Esophagus squamous epithelium (tissue), 5 donors: Measurements from ENCODE around the gene ERN1. TPM values are rescaled to one million over a fixed set of nuclear protein-coding genes. Genes with fewer than 3 reads are reported as not detected.
A peak's percentile ranks its signal among the peaks of the same experiment; 100 is the strongest.

ENCODE experiments used
- DNase-seq: peaks from one replicate; lab custom pipeline; 2025; lab: John Stamatoyannopoulos, UW
- H3K27ac ChIP-seq, 4 donors: fragments of 200-600 bp; sonication (generic); one replicate each; pipeline ENCODE4 v1.5.1; 2016 to 2019; ENCODE audit warnings: mild to moderate bottlenecking in 1 of 4
- H3K27me3 ChIP-seq, 4 donors: fragments of 200-600 bp; sonication (generic); 1 replicate in 3 of 4; 2 replicates in 1 of 4; pipeline versions ENCODE4 v1.5.1 to v1.6.0; 2017 to 2021; ENCODE audit warnings: antibody characterized with exemption in 1 of 4
- H3K36me3 ChIP-seq, 3 donors: fragments of 200-600 bp; sonication (generic); one replicate each; pipeline ENCODE4 v1.5.1; 2016 to 2019
- H3K4me1 ChIP-seq, 3 donors: fragments of 200-600 bp; sonication (generic); one replicate each; pipeline ENCODE4 v1.5.1; 2017 to 2019
- H3K4me3 ChIP-seq, 4 donors: fragments of 200-600 bp; sonication (generic); 1 replicate in 3 of 4; 2 replicates in 1 of 4; pipeline ENCODE4 v1.5.1; 2016 to 2019; ENCODE audit warnings: mild to moderate bottlenecking in 2 of 4, moderate library complexity in 1 of 4
- H3K9me3 ChIP-seq, 3 donors: fragments of 200-600 bp; sonication (generic); one replicate each; pipeline ENCODE4 v1.5.1; 2016 to 2019
- POLR2A ChIP-seq, 4 donors: fragments of 450-650 bp; IDR thresholded peaks; one replicate each; pipeline ENCODE4 v1.6.1; 2017; ENCODE audit warnings: antibody characterized with exemption in 4 of 4, mild to moderate bottlenecking in 4 of 4, moderate library complexity in 3 of 4
- WGBS, 2 donors: methylation state at CpG; one replicate each; pipeline ENCODE4 v1.1.5; 2018; 5-methylcytosine and 5-hydroxymethylcytosine counted together
- intact Hi-C: fragments of 100-400 bp; cut with DNase I; formaldehyde crosslinking; loops from one replicate; pipeline ENCODE4 v1.15.0; 2022
- total RNA-seq, 4 donors: library from RNA; depleted of rRNA; stranded (reverse); fragments of >200 nt; gene quantifications; one replicate each; pipeline ENCODE4 v1.1.0, GENCODE V29; 2016
- TF ChIP-seq, protein P1 (sequence below), 6 experiments: fragments of 450-650 bp in 4 of 6; fragments of 200-600 bp in 2 of 6; sonication (generic) in 2 of 6; IDR thresholded peaks; one replicate each; pipeline ENCODE4 v1.5.1; 2016 to 2019; ENCODE audit warnings: antibody characterized with exemption in 6 of 6, mild to moderate bottlenecking in 4 of 6, moderate library complexity in 4 of 6
- donor health status: DM: yes; HTN: yes; CAD: no.

ERN1 gene
- total RNA-seq, 4 donors from 2014 or later, result 9.2 to 19.1 (median 15.1) TPM

DNA sequence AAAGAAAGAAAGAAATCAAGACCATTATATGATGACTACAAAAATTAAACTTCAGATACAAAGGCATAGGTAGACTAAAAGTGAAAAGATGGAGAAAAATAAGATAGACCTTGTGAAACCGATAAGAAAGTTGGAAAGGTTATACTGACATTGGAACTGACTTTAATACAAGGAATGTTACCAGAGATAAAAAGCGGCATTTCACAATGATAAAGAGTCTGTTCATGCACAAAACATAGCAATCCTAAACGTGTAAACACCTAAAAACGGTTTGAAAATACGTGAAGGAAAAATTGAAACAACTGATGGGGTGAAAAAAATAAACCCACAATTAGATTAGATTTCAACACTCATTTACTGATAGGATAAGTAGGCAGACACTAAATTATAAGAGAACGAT lies 9.6 kb upstream of the ERN1 start:
- no peak for DNase-seq
- H3K4me1 ChIP-seq, result peaks cover 0 to under 1% (median 0%) of the 10 kb centered on the region in 3 donors
- no peaks in the 10 kb centered on the region for H3K9me3 ChIP-seq
- no peak overlapping the region for H3K4me3 ChIP-seq
- H3K36me3 ChIP-seq, result no peaks in the 10 kb centered on the region
- no peaks in the 10 kb centered on the region for H3K27me3 ChIP-seq
- no peak for TF ChIP-seq POLR2A (IDR thresholded peaks at IDR 0.05)
- TF ChIP-seq, protein P1, sequence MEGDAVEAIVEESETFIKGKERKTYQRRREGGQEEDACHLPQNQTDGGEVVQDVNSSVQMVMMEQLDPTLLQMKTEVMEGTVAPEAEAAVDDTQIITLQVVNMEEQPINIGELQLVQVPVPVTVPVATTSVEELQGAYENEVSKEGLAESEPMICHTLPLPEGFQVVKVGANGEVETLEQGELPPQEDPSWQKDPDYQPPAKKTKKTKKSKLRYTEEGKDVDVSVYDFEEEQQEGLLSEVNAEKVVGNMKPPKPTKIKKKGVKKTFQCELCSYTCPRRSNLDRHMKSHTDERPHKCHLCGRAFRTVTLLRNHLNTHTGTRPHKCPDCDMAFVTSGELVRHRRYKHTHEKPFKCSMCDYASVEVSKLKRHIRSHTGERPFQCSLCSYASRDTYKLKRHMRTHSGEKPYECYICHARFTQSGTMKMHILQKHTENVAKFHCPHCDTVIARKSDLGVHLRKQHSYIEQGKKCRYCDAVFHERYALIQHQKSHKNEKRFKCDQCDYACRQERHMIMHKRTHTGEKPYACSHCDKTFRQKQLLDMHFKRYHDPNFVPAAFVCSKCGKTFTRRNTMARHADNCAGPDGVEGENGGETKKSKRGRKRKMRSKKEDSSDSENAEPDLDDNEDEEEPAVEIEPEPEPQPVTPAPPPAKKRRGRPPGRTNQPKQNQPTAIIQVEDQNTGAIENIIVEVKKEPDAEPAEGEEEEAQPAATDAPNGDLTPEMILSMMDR (IDR thresholded peaks at IDR 0.05), result no peak
- WGBS, 2 donors, result 80 to 81% methylated on average over 6 of the region's 6 CpGs
- intact Hi-C loops, result loop anchor here (10.0 kb wide), 1 partner anchor 225 kb away; the partner anchor contains the start of genes CSHL1 and GH1
- no peak overlapping the region for H3K27ac ChIP-seq

DNA sequence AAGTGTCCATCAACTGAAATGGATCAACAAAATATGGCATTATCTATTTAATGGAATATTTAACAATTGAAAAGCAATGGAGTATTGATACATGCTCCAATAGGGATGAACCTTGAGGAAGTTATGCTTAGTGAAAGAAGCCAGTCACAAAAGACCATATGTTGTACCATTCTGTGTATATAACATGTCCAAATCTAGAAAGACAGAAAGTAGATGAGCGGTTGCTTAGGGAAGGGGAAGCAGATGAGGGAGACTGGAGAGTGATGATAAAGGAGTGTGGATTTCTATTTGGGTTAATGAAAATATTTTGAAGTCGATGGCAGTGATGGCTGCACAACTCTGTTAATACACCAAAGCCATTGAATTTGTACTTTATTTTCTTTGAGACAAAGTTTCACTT lies 8.5 kb upstream of the ERN1 start:
- DNase-seq, result no peak
- Histone ChIP-seq H3K9me3 (no peaks in the 10 kb centered on the region), H3K4me3 (no peak overlapping the region), H3K4me1 (no peaks in the 10 kb centered on the region), H3K36me3 (no peaks in the 10 kb centered on the region), H3K27me3 (no peaks in the 10 kb centered on the region), H3K27ac (no peak overlapping the region)
- 76 to 80% methylated on average over 2 of the region's 2 CpGs for WGBS, 2 donors
- TF ChIP-seq POLR2A (IDR thresholded peaks at IDR 0.05), result no peak
- TF ChIP-seq, protein P1 (IDR thresholded peaks at IDR 0.05), result no peak
- intact Hi-C loops, result loop anchor here (10.0 kb wide), 1 partner anchor 224 kb away; the partner anchor contains the start of genes CSHL1 and GH1

DNA sequence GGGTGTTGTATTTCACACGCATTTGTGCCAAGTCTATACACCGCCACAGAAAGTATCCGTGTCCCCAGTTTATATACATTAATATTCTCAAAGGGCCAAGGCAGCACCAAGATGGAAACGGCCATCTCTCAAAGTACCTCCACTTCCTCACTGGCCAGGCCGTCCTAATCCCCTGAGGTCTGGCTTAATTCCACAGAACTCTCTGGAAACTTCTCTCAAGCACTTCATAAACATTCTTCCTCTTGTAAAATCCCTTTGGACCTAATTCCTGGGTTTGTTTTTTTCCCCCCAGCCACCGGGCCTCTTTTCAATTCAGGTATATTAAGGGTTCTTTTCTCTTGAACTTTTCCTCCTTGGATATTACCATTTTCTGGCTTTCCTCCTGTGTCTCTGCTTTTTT lies 5.1 kb upstream of the ERN1 start:
- 58 to 59% methylated on average over 6 of the region's 6 CpGs for WGBS, 2 donors
- Histone ChIP-seq H3K27me3 (no peaks in the 10 kb centered on the region), H3K27ac (no peak overlapping the region), H3K9me3 (no peaks in the 10 kb centered on the region), H3K4me1 (peaks cover 4 to 20% (median 7%) of the 10 kb centered on the region in 3 donors), H3K4me3 (no peak overlapping the region), H3K36me3 (no peaks in the 10 kb centered on the region)
- no peak for TF ChIP-seq POLR2A (IDR thresholded peaks at IDR 0.05)
- TF ChIP-seq, protein P1 (IDR thresholded peaks at IDR 0.05), result no peak
- no peak for DNase-seq
- intact Hi-C loops, result loop anchor here (10.0 kb wide), 1 partner anchor 220 kb away; the partner anchor contains the start of genes CSHL1 and GH1

DNA sequence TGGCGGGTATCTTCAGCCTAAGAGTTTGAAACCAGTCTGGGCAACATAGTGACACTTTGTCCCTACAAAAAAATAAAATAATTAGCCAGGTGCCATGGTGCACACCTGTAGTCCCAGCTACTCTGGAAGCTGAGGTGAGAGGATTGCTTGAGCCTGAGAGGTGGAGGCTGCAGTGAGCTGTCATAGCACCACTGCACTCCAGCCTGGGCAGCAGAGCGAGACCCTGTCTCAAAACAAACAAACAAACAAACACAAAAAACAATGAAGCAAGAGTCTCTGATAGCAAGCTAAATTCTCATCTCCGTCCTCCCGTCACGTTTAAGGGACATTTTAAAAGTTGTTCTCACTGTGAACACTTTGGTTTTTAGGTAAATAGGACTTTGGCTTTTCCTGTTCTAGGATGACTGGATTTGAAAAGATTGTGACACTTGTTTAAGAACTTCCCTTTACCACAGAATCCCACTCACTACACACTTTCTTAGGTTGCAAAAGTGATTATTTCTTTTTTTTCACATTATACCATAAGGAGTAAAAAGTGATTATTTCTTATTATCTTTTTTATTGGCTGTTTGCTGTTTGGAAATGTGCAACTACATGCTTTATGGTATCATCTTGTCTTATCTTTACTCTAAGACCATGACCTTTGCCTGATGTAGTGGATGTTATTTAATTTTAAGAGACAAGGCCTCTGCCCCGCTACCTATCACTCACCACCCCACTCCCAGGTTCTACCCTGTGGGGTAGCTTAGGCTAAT lies 4.4 kb upstream of the ERN1 start:
- Histone ChIP-seq H3K36me3 (no peaks in the 10 kb centered on the region), H3K27ac (no peak overlapping the region), H3K27me3 (no peaks in the 10 kb centered on the region), H3K4me1 (peaks cover 4 to 20% (median 7%) of the 10 kb centered on the region in 3 donors), H3K4me3 (no peak overlapping the region), H3K9me3 (no peaks in the 10 kb centered on the region)
- no peak for TF ChIP-seq POLR2A (IDR thresholded peaks at IDR 0.05)
- TF ChIP-seq, protein P1 (IDR thresholded peaks at IDR 0.05), result no peak
- no peak for DNase-seq
- intact Hi-C loops, result loop anchor here (10.0 kb wide), 1 partner anchor 220 kb away; the partner anchor contains the start of genes CSHL1 and GH1
- 90% methylated on average over 6 of the region's 6 CpGs for WGBS, 2 donors

GRCh38 chr17:64133546-64134215 lies 3.7 kb upstream of the ERN1 start:
- TF ChIP-seq, protein P1 (IDR thresholded peaks at IDR 0.05), result peak; percentile 60 to 81 (median 72)
- no peak for TF ChIP-seq POLR2A (IDR thresholded peaks at IDR 0.05)
- H3K4me1 ChIP-seq, result peaks cover 4 to 26% (median 7%) of the 10 kb centered on the region in 3 donors
- no peaks in the 10 kb centered on the region for H3K27me3 ChIP-seq
- no peaks in the 10 kb centered on the region for H3K36me3 ChIP-seq
- no peak overlapping the region for H3K4me3 ChIP-seq
- no peak overlapping the region for H3K27ac ChIP-seq
- no peaks in the 10 kb centered on the region for H3K9me3 ChIP-seq
- 40 to 44% methylated on average over 8 of the region's 8 CpGs for WGBS, 2 donors
- no peak for DNase-seq
- intact Hi-C loops, result loop anchor here (2.0 to 10.0 kb wide), 2 partner anchors 105 to 219 kb away; partner anchors contain the start of genes CSHL1 and GH1
